IMR-90 (cell line): ENCODE results near the gene MRPS34.

Experiments
- FOS ChIP-seq: fragments of 150-350 bp; IDR thresholded peaks from 2 replicates; pipeline ENCODE4 v1.6.1; 2016; ENCODE audit warnings: low read depth, low read length
- POLR2A ChIP-seq: IDR thresholded peaks from 2 replicates; pipeline ENCODE4 v1.6.1; 2012; ENCODE audit warnings: mild to moderate bottlenecking, low read depth, low read length
- RCOR1 ChIP-seq: IDR thresholded peaks from 2 replicates; pipeline ENCODE4 v1.6.1; 2012; ENCODE audit warnings: mild to moderate bottlenecking, low read length, improper control_type of control experiment; ENCODE audit not compliant: insufficient replicate concordance
- RFX5 ChIP-seq: IDR thresholded peaks from 2 replicates; pipeline ENCODE4 v1.8.0; 2012; ENCODE audit warnings: low read depth, mild to moderate bottlenecking, low read length, moderate library complexity
- TF ChIP-seq, protein P1 (sequence below): conservative IDR thresholded peaks from 2 replicates; pipeline ENCODE4 v1.5.1; 2012; ENCODE audit warnings: mild to moderate bottlenecking, low read depth, low read length, improper control_type of control experiment
- TF ChIP-seq, protein P2 (sequence below): fragments of 150-350 bp; IDR thresholded peaks from 2 replicates; pipeline ENCODE4 v1.6.1; 2017; ENCODE audit warnings: mild to moderate bottlenecking, antibody characterized with exemption, low read length, low read depth

DNA sequence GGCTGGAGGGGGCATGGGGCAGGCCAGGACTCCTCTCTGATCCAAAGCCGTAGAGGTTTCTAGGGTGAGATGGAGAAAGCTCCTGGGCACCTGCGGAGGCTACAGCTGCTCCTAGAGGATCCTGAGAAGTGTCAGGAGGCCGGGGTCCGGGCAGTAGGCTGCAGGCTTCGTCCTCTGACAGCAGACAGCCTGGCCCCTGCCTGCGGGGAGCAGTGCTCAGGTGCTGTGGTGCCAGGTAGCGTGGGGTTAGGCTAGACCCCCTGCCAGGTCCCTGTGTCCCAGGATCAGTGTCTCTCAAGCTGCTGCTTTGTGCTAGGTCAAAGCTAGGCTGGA lies 1.5 kb upstream of the MRPS34 start:
- TF ChIP-seq, protein P1, sequence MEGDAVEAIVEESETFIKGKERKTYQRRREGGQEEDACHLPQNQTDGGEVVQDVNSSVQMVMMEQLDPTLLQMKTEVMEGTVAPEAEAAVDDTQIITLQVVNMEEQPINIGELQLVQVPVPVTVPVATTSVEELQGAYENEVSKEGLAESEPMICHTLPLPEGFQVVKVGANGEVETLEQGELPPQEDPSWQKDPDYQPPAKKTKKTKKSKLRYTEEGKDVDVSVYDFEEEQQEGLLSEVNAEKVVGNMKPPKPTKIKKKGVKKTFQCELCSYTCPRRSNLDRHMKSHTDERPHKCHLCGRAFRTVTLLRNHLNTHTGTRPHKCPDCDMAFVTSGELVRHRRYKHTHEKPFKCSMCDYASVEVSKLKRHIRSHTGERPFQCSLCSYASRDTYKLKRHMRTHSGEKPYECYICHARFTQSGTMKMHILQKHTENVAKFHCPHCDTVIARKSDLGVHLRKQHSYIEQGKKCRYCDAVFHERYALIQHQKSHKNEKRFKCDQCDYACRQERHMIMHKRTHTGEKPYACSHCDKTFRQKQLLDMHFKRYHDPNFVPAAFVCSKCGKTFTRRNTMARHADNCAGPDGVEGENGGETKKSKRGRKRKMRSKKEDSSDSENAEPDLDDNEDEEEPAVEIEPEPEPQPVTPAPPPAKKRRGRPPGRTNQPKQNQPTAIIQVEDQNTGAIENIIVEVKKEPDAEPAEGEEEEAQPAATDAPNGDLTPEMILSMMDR, result no peak
- no peak for TF ChIP-seq RFX5
- TF ChIP-seq POLR2A, result no peak
- TF ChIP-seq, protein P2, sequence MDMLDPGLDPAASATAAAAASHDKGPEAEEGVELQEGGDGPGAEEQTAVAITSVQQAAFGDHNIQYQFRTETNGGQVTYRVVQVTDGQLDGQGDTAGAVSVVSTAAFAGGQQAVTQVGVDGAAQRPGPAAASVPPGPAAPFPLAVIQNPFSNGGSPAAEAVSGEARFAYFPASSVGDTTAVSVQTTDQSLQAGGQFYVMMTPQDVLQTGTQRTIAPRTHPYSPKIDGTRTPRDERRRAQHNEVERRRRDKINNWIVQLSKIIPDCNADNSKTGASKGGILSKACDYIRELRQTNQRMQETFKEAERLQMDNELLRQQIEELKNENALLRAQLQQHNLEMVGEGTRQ, result no peak
- TF ChIP-seq FOS, result no peak
- TF ChIP-seq RCOR1, result no peak
